IPS DF 4.7 (cell line): ENCODE data around the gene CCDC178.
"Not testable (repeated sequence)": the region's sequence is repeated elsewhere in the genome, so short reads cannot be mapped to it uniquely, and the experiment has no call there.

ENCODE experiments used
- DNase-seq: peaks from one replicate; pipeline ENCODE4 v3.0.0-alpha.2; 2013; ENCODE audit warnings: low spot score; ENCODE audit errors: extremely low read depth

Gene CCDC178, protein sequence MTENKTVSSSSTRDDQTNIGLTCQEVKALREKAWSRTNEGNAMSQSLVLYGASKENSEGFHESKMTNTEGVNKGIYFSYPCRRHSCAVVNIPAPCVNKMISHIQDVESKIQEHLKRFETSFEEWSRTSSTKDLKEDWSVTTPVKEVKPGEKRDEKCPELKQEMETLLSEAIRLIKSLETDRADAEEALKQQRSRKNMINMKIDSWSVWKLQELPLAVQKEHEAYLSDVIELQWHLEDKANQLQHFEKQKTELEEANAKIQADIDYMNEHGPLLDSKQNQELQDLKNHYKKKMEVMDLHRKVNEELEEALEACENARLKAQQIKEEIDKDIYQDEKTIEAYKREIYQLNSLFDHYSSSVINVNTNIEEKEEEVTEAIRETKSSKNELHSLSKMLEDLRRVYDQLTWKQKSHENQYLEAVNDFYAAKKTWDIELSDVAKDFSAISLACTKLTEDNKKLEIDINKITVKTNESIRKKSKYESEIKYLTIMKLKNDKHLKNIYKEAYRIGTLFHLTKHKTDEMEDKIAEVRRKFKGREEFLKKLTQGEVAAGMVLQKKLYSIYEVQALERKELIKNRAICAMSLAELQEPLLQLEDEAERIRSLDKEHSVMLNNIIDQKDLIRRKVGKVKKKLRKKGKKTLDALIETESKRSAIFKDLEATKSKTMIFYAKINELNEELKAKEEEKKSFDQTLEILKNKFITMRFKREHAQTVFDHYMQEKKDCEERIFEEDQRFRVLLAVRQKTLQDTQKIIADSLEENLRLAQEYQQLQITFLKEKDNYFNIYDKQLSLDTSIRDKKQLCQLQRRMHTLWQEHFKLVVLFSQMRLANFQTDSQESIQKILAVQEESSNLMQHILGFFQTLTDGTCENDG

DNA sequence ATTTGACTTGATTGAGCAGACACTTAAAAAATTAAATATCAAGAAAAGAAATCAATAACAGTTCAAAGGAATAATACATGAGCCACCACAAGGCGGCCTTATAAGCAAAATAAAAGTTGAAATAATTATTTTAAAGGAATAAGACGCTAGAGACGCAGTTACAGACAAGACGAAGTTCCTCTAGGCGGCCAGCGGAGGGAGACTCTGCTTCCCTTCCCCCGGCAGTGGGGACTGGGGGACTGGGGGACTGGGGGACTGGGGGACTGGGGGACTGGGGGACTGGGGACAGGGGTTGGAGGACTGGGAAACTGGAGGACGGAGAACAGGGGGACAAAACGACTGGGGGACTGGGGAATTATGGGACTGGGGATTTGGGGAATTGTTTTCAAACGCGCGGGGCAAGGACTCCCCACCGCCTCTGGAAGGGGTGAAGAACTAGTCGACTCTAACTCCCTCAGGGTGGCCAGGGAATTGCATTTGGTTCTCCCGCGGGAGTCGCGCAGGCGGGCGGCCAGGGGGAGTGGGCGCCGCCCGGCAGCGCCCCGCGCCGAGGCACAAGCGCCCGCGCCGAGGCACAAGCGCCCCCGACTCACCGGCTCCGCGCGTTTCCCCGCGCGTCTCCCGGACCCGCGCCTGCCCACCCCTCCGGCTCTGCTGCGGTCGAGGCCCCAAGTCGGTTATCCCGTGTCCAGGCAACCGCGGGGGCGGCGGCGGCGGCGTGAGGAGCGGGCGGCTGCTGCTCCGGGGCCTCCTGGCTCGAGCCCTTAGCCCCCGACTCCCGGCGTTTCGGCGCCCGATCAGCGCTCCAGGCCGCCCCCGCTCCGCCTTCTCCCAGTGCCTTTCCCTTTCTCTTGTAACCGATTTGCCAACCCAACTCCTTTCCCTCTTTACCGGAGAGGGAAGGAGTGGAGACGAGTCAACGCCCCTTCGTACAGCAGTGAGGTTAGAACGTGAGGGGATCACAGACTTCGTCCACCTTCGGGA is at the start of gene CCDC178:
TSS of gene CCDC178 (minus strand) at position 662 of the 984 bp plus-strand sequence. CDS start 28,633 bp downstream, outside the sequence.
- peak; percentile 14 for DNase-seq

- DNase-seq: no peak
Measured at GRCh38 chr18:33483908-33484307, 43.4 kb upstream of the CCDC178 start.

DNA sequence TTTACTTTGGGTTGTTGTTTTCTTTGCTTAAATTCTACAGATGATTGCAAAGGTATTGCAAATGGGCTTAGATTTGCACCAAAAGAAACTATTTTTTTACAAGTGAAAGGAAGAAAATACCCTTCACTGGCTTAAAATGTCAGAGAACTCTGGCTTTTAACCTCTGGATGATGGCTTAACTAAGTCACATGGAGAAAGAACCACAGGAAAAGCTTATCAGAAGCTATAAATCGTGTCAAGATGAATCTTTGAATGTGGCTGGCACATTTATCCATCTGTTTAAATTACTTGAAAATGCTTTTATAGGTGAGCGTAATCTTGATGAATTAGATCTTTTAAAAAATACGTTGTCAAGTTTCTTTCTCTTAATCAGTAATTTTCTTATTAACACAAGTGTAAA is 32.0 kb upstream of the CCDC178 start:
- no peak for DNase-seq

GRCh38 chr18:33470216-33470615 is 29.7 kb upstream of the CCDC178 start:
- DNase-seq: no peak

- no peak for DNase-seq
Measured at GRCh38 chr18:33469699-33470098, 29.2 kb upstream of the CCDC178 start.

- no peak for DNase-seq
Measured at GRCh38 chr18:33467531-33467930, 27.0 kb upstream of the CCDC178 start.

DNA sequence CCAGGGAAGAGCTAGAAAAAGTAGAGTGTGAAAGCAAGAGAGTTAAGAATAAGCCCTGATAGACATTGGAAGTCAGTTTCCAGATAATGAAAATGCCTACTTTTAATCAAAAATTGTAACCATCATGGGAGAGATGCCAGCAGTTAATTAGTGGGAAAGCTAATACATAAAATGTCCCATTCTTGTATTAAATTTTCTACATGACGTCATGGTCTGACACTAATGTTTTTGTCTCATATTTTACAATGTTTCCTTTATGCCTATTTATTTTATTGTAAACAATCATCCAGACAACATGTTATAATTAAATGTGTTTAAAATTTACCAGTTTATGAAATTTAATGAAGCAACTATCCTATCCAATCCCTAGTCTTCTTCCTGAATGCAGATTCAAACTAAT is 26.3 kb upstream of the CCDC178 start:
- no peak for DNase-seq

- no peak for DNase-seq
Measured at GRCh38 chr18:33460681-33461080, 20.2 kb upstream of the CCDC178 start.

DNA sequence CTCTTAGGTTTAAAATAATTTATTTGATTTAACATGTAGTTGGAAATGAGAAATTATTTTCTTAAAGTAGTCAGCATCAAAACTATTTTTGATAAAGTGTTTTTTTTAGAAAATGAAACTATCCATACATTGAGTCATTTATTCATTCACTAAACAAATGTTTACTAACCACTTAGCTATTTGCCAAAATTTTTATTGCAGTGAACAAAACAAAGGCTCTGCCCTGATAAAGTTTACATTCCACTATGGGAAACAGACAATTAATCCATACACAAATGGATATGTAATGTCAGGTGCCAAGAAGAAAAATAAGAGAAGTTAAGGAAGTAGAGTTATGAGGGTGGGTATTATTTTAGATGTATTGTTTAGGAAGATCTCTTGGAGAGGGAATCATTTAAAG is 19.1 kb upstream of the CCDC178 start:
- no peak for DNase-seq

DNA sequence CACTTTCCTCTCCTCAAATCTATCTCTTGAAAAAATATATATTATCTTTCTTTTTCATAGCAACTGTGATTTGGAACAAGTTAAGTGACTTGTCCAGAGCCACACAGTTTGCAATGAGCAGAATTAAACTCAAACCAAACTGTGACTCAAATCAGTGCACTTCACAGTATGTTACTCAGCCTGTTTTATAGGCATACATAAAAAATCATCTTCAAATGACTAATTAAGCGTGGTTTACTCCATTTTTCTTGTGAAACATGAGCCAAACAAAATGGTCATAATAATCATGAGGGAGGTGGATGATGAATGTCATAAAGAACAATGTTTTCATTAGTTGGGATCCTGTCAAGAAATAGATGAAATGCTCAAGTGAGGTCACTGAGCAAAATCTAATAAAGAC is 6.1 kb upstream of the CCDC178 start:
- DNase-seq: no peak

DNA sequence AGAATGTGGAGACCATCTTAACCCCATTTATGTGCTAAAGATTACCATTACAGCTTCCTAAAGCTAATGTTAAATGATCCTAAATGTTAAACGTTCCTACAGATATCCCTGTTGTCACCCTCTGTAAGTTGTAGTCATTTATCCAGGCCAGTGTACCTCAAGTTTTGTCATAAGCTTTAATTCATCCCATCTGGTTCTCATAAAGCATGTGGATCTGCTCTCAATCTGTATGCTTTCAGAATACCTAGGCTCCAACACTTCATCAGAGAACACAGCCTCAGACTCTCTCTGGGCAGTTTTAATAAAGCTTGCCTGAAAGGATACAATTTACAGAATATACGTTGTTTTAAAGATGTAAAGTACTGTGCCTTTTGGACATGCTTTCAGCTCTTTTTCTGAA is 4.2 kb upstream of the CCDC178 start:
- no peak for DNase-seq

GRCh38 chr18:33432857-33433256 is 7.7 kb downstream of the CCDC178 start:
- DNase-seq: no peak

DNA sequence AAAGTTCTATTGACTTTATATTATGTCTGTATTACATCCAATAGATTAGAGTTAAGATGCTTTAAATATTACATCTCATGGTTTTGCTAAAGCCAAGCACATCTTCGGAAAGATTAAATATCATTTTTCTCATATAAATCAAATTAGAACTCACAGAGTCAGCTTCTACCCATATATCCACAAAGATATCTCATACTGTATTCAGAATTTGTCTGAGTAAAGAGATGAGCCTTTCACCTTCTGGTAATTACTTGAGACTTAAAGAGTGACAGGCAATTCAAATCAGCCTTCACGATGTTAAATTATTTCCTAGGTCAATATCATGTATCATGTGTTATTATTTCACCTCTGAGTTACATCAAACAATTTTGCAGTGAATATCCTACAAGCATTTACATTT is 13.0 kb downstream of the CCDC178 start:
- DNase-seq: no peak

GRCh38 chr18:33424266-33424946 is 16.1 kb downstream of the CCDC178 start:
- DNase-seq: no peak

GRCh38 chr18:33421225-33421624 is 19.3 kb downstream of the CCDC178 start:
- no peak for DNase-seq

DNA sequence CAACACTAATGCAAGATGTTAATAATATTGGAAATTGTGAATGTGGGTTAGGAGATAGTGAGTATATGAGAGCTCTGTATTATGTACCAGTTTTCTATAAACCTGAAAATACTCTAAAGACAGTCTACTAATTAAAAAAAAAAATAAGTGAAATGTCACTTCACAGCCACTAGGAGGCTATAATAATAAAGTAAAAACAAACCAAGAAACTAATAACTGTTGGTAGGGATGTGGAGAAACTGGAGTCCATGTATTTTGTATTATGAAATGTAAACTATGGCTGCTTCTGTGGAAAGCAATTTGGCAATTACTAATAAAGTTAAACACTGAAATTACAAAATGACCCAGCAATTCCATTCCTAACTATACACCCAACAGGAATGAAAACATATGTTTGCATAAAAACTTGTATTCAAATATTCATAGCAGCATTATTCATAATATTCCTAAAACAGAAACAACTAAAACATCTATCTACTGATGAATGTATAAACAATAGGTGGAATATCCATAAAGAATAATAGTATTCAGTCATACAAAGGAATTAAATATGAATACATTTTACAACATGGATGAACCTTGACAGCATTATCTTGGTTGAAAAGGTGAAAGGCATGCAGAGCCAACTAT is 36.2 kb downstream of the CCDC178 start:
- no peak for DNase-seq

DNA sequence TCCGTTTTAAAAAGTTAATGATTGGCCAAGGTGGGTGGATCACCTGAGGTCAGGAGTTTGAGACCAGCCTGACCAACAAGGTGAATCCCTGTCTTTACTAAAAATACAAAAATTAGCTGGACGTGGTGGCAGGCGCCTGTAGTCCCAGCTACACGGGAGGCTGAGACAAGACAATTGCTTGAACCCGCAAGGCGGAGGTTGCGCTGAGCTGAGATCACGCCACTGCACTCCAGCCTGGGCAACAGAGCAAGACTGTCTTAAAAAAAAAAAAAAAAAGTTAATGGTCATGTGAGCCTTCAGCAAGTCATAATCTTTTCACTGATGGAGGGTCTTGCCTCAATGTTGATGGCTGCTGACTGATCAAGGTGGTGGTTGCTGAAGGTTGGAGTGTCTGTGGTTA is 41.6 kb downstream of the CCDC178 start:
- not testable (repeated sequence) for DNase-seq

DNA sequence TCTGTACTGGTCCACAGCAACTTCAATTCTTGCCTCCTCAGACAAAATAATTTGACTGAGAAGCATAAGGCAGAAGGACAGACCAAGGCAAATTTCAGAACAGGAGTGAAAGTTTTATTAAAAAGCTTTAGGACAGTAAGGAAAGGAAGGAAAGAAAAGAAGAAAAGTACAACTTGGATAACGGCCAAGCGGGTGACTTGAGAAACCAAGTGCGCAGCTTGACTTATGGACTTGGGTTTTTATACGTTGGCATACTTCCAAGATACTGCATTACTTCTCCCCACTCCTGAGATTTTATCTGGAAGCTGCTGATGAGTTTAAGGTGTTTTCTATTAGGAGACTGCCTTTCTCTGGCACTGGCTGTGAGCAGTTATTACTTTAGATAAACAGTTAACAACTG is 64.7 kb downstream of the CCDC178 start:
- no peak for DNase-seq

DNA sequence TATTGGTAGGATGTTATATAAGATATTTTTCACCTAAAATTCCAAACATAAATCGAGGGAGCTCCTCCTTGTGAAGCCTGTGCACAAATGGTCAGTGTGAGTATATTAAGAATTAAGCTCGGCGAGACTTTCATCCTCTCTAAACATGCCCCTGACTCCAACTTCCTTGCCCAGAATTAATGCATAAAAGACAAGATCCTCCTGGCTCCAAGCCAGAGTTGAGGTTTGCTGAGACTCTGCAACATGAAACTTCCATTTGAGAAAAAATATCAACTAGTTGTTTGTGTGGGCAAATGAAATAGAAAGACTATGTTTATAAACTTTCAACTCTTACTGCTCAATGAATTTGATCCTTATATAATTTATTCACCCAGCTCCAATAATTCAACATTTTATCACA is 68.1 kb downstream of the CCDC178 start:
- no peak for DNase-seq
